Smooth muscle cell (in vitro differentiated cells): ENCODE measurements around the gene WNT7A. TPM values are rescaled to one million over a fixed set of nuclear protein-coding genes. Genes with fewer than 3 reads are reported as not detected.
A peak's percentile ranks its signal among the peaks of the same experiment; 100 is the strongest.

ENCODE experiments used
- DNase-seq: peaks from one replicate; lab custom pipeline; 2025; ENCODE audit not compliant: unreplicated experiment; lab: John Stamatoyannopoulos, UW
- H2AFZ ChIP-seq: fragments of 200-600 bp; sonication (generic); 2 replicates; pipeline ENCODE4 v1.6.0; 2016; ENCODE audit warnings: antibody characterized with exemption, low read depth, mild to moderate bottlenecking
- H3F3A ChIP-seq: fragments of 200-600 bp; sonication (generic); 2 replicates; pipeline ENCODE4 v1.6.0; 2017; ENCODE audit warnings: antibody characterized with exemption, low read depth
- H3K27ac ChIP-seq: fragments of 200-600 bp; sonication (generic); 2 replicates; pipeline ENCODE4 v1.5.1; 2016; ENCODE audit warnings: low read depth, mild to moderate bottlenecking
- H3K27me3 ChIP-seq: fragments of 200-600 bp; sonication (generic); 2 replicates; pipeline ENCODE4 v1.6.1; 2016; ENCODE audit warnings: low read depth, mild to moderate bottlenecking
- H3K36me3 ChIP-seq: fragments of 200-600 bp; sonication (generic); 2 replicates; pipeline ENCODE4 v1.5.1; 2016; ENCODE audit warnings: low read depth
- H3K4me1 ChIP-seq: fragments of 200-600 bp; sonication (generic); 2 replicates; pipeline ENCODE4 v1.5.1; 2016; ENCODE audit warnings: low read depth
- H3K4me2 ChIP-seq: fragments of 200-600 bp; sonication (generic); 2 replicates; pipeline ENCODE4 v1.6.0; 2016; ENCODE audit warnings: mild to moderate bottlenecking
- H3K4me3 ChIP-seq: fragments of 200-600 bp; sonication (generic); 2 replicates; pipeline ENCODE4 v1.5.1; 2016; ENCODE audit warnings: mild to moderate bottlenecking
- H3K79me2 ChIP-seq: fragments of 200-600 bp; sonication (generic); 2 replicates; pipeline ENCODE4 v1.6.0; 2016; ENCODE audit warnings: low read depth, mild to moderate bottlenecking
- H3K9ac ChIP-seq: fragments of 200-600 bp; sonication (generic); 2 replicates; pipeline ENCODE4 v1.6.0; 2016; ENCODE audit warnings: low read depth
- H3K9me3 ChIP-seq: fragments of 200-600 bp; sonication (generic); replicated peaks from 2 replicates; pipeline ENCODE4 v1.5.1; 2016; ENCODE audit warnings: low read depth
- H4K20me1 ChIP-seq: fragments of 200-600 bp; sonication (generic); 2 replicates; pipeline ENCODE4 v1.6.0; 2016; ENCODE audit warnings: low read depth
- WGBS: methylation state at CpG from one replicate; pipeline ENCODE4 v1.1.7; 2016; ENCODE audit warnings: low lambda C conversion rate; 5-methylcytosine and 5-hydroxymethylcytosine counted together
- polyA plus RNA-seq: library from polyadenylated mRNA; unstranded; fragments of >200 nt; fragmentation: Nextera tagmentation; extraction: Ambion mirVana; gene quantifications from 2 replicates; pipeline ENCODE4 v1.2.1, GENCODE V29; 2016
- total RNA-seq: library from RNA; depleted of rRNA; stranded (reverse); fragments of >200 nt; gene quantifications from 2 replicates; pipeline ENCODE4 v1.2.3, GENCODE V29; 2014
- TF ChIP-seq, protein P1 (sequence below): fragments of 200-600 bp; sonication (generic); IDR thresholded peaks from 2 replicates; pipeline ENCODE4 v1.5.1; 2017; ENCODE audit warnings: borderline replicate concordance, mild to moderate bottlenecking, antibody characterized with exemption; ENCODE audit not compliant: insufficient read depth, poor library complexity, severe bottlenecking

Gene WNT7A
- total and polyA plus RNA-seq, 2 experiments from 2014 or later, result 0.18 to 0.24 TPM

DNA sequence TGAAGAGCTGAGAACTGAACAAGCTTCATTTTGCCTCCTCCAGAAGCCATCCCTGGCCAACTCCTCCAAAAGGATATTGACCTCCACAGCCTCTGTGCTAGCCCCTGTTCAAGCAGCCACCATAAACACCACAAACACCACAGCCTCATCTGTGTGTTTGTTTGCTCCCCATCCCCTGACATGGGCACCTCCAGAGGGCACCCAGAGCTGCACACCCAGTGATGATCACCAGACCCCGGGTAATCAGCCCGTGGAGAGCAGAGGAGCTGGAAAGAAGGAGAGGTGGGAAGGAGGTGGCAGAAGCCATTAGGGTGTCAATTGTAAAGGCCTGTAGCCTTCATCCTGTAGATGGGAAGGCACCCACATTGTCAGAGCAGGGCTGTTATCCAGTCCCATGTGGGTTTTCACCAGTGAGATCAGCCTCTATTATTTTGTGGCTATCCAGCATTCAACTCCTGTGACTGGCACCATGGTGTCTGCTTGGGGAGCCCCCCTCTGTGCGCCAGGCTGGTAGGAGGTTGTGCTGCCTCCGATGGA, 6.8 kb upstream of the WNT7A start:
- peaks cover 45% of the 10 kb centered on the region for H3K27me3 ChIP-seq
- H3K79me2 ChIP-seq, result no peaks in the 10 kb centered on the region
- WGBS, result 83% methylated on average over 4 of the region's 4 CpGs
- no peaks in the 10 kb centered on the region for H3F3A ChIP-seq
- no peak overlapping the region for H3K9ac ChIP-seq
- TF ChIP-seq, protein P1, sequence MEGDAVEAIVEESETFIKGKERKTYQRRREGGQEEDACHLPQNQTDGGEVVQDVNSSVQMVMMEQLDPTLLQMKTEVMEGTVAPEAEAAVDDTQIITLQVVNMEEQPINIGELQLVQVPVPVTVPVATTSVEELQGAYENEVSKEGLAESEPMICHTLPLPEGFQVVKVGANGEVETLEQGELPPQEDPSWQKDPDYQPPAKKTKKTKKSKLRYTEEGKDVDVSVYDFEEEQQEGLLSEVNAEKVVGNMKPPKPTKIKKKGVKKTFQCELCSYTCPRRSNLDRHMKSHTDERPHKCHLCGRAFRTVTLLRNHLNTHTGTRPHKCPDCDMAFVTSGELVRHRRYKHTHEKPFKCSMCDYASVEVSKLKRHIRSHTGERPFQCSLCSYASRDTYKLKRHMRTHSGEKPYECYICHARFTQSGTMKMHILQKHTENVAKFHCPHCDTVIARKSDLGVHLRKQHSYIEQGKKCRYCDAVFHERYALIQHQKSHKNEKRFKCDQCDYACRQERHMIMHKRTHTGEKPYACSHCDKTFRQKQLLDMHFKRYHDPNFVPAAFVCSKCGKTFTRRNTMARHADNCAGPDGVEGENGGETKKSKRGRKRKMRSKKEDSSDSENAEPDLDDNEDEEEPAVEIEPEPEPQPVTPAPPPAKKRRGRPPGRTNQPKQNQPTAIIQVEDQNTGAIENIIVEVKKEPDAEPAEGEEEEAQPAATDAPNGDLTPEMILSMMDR, result no peak
- no peaks in the 10 kb centered on the region for H3K9me3 ChIP-seq
- H3K4me2 ChIP-seq, result no peak overlapping the region
- no peak overlapping the region for H3K4me3 ChIP-seq
- no peak overlapping the region for H2AFZ ChIP-seq
- H3K4me1 ChIP-seq, result no peaks in the 10 kb centered on the region
- H4K20me1 ChIP-seq, result no peaks in the 10 kb centered on the region
- DNase-seq, result no peak
- no peak overlapping the region for H3K27ac ChIP-seq
- no peaks in the 10 kb centered on the region for H3K36me3 ChIP-seq

DNA sequence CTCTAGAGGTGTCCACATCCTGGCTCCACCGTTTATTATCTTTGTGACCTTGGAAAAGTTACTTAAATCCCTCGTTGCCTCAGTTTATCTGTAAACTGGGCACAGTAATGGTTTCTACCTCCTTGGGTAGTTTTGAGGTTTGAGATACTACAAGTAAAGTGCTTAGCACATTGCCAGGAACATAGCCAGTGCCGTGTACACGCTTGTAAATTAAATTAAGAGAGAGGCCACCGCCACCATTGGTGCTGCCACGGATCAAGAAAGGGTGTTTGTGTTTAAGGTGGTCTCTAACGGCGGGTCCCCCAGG, 5.8 kb upstream of the WNT7A start:
- Histone ChIP-seq H3K27ac (no peak overlapping the region), H3K4me2 (no peak overlapping the region), H3K9me3 (no peaks in the 10 kb centered on the region), H2AFZ (no peak overlapping the region), H3K4me3 (no peak overlapping the region), H4K20me1 (no peaks in the 10 kb centered on the region), H3K27me3 (peaks cover 56% of the 10 kb centered on the region), H3K79me2 (no peaks in the 10 kb centered on the region), H3K36me3 (no peaks in the 10 kb centered on the region), H3K4me1 (no peaks in the 10 kb centered on the region), H3F3A (no peaks in the 10 kb centered on the region), H3K9ac (no peak overlapping the region)
- 43% methylated on average over 8 of the region's 8 CpGs for WGBS
- TF ChIP-seq, protein P1, result no peak
- DNase-seq, result no peak

DNA sequence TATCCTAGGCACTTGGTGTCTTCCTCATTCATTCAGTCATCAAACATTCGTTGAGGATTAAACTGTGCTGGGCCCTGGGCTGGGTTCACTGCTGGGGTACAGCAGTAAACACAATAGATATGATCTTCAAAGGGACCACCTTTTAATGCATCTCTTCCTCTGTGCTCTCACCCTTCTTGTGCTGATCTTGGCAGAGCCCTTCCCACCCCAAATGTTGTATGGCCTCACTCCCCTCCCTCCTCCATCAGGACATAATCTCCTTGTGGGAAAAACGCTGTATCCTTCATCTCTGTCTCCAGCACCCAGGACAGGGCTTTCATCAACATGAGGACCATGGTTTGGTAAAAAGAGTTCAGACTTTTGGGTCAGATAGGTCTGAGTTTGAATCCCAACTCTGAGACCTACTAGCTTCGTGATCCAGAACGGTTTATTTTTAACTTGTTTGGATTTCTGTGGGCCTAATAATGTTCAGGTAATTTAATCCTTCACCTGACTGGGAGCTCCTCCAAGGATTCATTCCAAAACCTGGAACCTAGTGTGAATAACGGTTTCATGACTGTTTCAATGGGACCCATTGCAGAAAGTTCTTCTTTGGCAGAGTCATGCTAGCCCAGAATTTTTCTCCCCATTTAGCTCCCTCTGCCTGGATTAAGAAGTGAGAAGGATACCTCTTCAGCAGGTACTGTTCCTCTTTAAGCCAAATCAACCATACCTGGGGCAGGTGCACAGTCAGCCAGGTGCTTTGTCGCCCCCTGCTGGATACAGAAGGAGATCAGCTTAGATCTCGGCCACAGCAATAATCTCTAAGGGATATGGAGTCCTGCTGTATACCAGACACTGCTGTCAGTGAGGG, 5.2 kb upstream of the WNT7A start:
- TF ChIP-seq, protein P1, result peak; percentile 76
- Histone ChIP-seq H3K9me3 (no peaks in the 10 kb centered on the region), H3K4me3 (no peak overlapping the region), H2AFZ (no peak overlapping the region), H3K79me2 (no peaks in the 10 kb centered on the region), H4K20me1 (no peaks in the 10 kb centered on the region), H3K27me3 (peaks cover 61% of the 10 kb centered on the region), H3K4me1 (no peaks in the 10 kb centered on the region), H3F3A (no peaks in the 10 kb centered on the region), H3K4me2 (no peak overlapping the region), H3K9ac (no peak overlapping the region), H3K27ac (no peak overlapping the region), H3K36me3 (no peaks in the 10 kb centered on the region)
- DNase-seq, result no peak
- WGBS, result 14% methylated on average over 7 of the region's 7 CpGs
